Breast epithelium (tissue), 3 donors: Measurements from ENCODE around the gene OR2L8.

Experiments
- CTCF ChIP-seq, 3 donors: fragments of 450-650 bp; IDR thresholded peaks; one replicate each; pipeline ENCODE4 v1.5.1; 2016 to 2017; ENCODE audit warnings: antibody characterized with exemption in 3 of 3, mild to moderate bottlenecking in 3 of 3, moderate library complexity in 3 of 3
- POLR2A ChIP-seq: fragments of 450-650 bp; IDR thresholded peaks from one replicate; pipeline ENCODE4 v1.6.1; 2016; ENCODE audit warnings: antibody characterized with exemption, mild to moderate bottlenecking, moderate library complexity

DNA sequence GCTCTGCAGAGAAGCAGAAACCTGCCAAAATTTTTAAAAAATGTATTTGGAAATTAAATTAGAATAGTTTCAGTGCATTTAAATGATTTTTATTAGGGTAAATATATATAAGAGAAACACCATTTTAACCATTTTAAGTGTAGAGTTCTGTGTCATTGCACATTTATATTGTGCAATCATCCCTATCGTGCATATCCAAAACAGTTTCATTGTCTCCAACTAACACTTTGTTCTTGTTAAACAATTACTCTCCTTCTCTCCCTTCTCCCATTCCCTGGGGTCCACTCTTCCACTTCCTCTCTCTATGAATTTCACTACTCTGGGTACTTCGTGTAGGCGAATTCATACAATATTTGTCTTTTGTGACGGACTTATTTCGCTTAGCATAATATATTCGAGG lies 6.0 kb upstream of the OR2L8 start:
- TF ChIP-seq CTCF (IDR thresholded peaks at IDR 0.05) (no peak), POLR2A (no peak)
